H1 (cell line): Measurements from ENCODE around the gene SNED1.

ENCODE experiments used
- CREB1 ChIP-seq: IDR thresholded peaks from 2 replicates; pipeline ENCODE4 v1.6.1; 2012; ENCODE audit warnings: inconsistent platforms
- CTCF ChIP-seq, 3 experiments: IDR thresholded peaks; 1 replicate in 2 of 3; 2 replicates in 1 of 3; pipeline versions ENCODE4 v1.5.1 to v1.6.1; 2011; ENCODE audit warnings: low read length in 3 of 3, mild to moderate bottlenecking in 3 of 3, inconsistent platforms in 2 of 3, low read depth in 1 of 3, moderate library complexity in 1 of 3; ENCODE audit not compliant: insufficient read depth in 1 of 3; ENCODE audit errors: control extremely low read depth in 1 of 3
- EP300 ChIP-seq, 2 experiments: IDR thresholded peaks; 1 replicate in 1 of 2; 2 replicates in 1 of 2; pipeline ENCODE4 v1.6.1; 2011 to 2012; ENCODE audit warnings: low read depth in 2 of 2, low read length in 2 of 2, mild to moderate bottlenecking in 2 of 2, borderline replicate concordance in 1 of 2, inconsistent platforms in 1 of 2, moderate library complexity in 1 of 2
- EZH2 ChIP-seq: fragments of 200-600 bp; sonication (generic); IDR thresholded peaks from 2 replicates; pipeline ENCODE4 v1.7.1; 2012; ENCODE audit warnings: low read depth, mild to moderate bottlenecking, moderate library complexity, low read length, inconsistent platforms; ENCODE audit not compliant: severe bottlenecking
- GABPA ChIP-seq: IDR thresholded peaks from 2 replicates; pipeline ENCODE4 v1.6.1; 2011; ENCODE audit warnings: mild to moderate bottlenecking, low read length, moderate library complexity, borderline replicate concordance; ENCODE audit not compliant: insufficient read depth
- POLR2A ChIP-seq, 2 experiments: IDR thresholded peaks; 1 replicate in 1 of 2; 2 replicates in 1 of 2; pipeline ENCODE4 v1.6.1; 2011; ENCODE audit warnings: low read depth in 2 of 2, low read length in 2 of 2, mild to moderate bottlenecking in 2 of 2; ENCODE audit errors: control extremely low read depth in 1 of 2
- SIX5 ChIP-seq: IDR thresholded peaks from 2 replicates; pipeline ENCODE4 v1.6.1; 2011; ENCODE audit warnings: mild to moderate bottlenecking, low read depth, low read length
- SP1 ChIP-seq: IDR thresholded peaks from 2 replicates; pipeline ENCODE4 v1.6.1; 2011; ENCODE audit warnings: low read depth, low read length
- TBP ChIP-seq: IDR thresholded peaks from 2 replicates; pipeline ENCODE4 v1.6.1; 2011; ENCODE audit warnings: low read depth, low read length, improper control_type of control experiment

GRCh38 chr2:241133436-241133820, 135.0 kb downstream of the SNED1 start:
- no peak for TF ChIP-seq POLR2A (IDR thresholded peaks at IDR 0.05; ENCODE audit: control extremely low read depth in 1 of 2, low read depth in 2 of 2, low read length in 2 of 2)
- TF ChIP-seq TBP, result no peak
- no peak for TF ChIP-seq EZH2
- TF ChIP-seq SP1, result no peak
- TF ChIP-seq CTCF (IDR thresholded peaks at IDR 0.05; ENCODE audit: control extremely low read depth in 1 of 3, insufficient read depth in 1 of 3, low read depth in 1 of 3, low read length in 3 of 3), result no peak
- no peak for TF ChIP-seq GABPA
- TF ChIP-seq SIX5, result no peak
- no peak for TF ChIP-seq EP300 (IDR thresholded peaks at IDR 0.05; ENCODE audit: borderline replicate concordance in 1 of 2, low read depth in 2 of 2, low read length in 2 of 2)
- TF ChIP-seq CREB1, result no peak
